ENCODE measurements around the gene XAGE3.

- no peak for TF ChIP-seq CTCF (conservative IDR thresholded peaks at IDR 0.05; ENCODE audit: low read length)
- TF ChIP-seq EZH2phosphoT487 (IDR thresholded peaks at IDR 0.05; ENCODE audit: borderline replicate concordance) = no peak
These were observed 37.3 kb downstream of the XAGE3 start for GRCh38 chrX:52830551-52830950.
